Endometrium (tissue), 2 donors: ENCODE data around the gene STK38L.

Experiments
- FAIRE-seq: peaks from 2 replicates; lab custom pipeline; 2012; peaks lifted over from hg19 to GRCh38; lab: Jason Lieb, UNC
- donor health status: control.
- donor health status: control.

STK38L gene

GRCh38 chr12:27243804-27244688 lies at the start of gene STK38L:
Gene STK38L, plus strand, starts transcription at chr12:27244286. Its CDS starts 53,435 bp downstream, at chr12:27297721.
- FAIRE-seq, result peak; percentile 50

GRCh38 chr12:27194644-27195043 lies 49.4 kb upstream of the STK38L start:
- FAIRE-seq, result no peak

- no peak for FAIRE-seq
Observed at GRCh38 chr12:27198036-27198435, 46.0 kb upstream of the STK38L start.

- FAIRE-seq, result no peak
Observed at GRCh38 chr12:27199638-27200300, 44.3 kb upstream of the STK38L start.

- no peak for FAIRE-seq
Observed at GRCh38 chr12:27201169-27201568, 42.9 kb upstream of the STK38L start.

GRCh38 chr12:27206801-27207502 lies 37.1 kb upstream of the STK38L start:
- no peak for FAIRE-seq

GRCh38 chr12:27207615-27208413 lies 36.3 kb upstream of the STK38L start:
- FAIRE-seq, result no peak

- FAIRE-seq, result no peak
Observed at GRCh38 chr12:27208414-27208750, 35.7 kb upstream of the STK38L start.

GRCh38 chr12:27209257-27209910 lies 34.7 kb upstream of the STK38L start:
- no peak for FAIRE-seq

- FAIRE-seq, result no peak
Observed at GRCh38 chr12:27210187-27210586, 33.9 kb upstream of the STK38L start.

- FAIRE-seq, result no peak
Observed at GRCh38 chr12:27212861-27213260, 31.2 kb upstream of the STK38L start.

- FAIRE-seq, result no peak
Observed at GRCh38 chr12:27213304-27213703, 30.8 kb upstream of the STK38L start.

- FAIRE-seq, result no peak
Observed at GRCh38 chr12:27213830-27214787, 30.0 kb upstream of the STK38L start.

GRCh38 chr12:27217590-27217989 lies 26.5 kb upstream of the STK38L start:
- FAIRE-seq, result no peak

GRCh38 chr12:27219693-27220054 lies 24.4 kb upstream of the STK38L start:
- no peak for FAIRE-seq

GRCh38 chr12:27220055-27220987 lies 23.8 kb upstream of the STK38L start:
- FAIRE-seq, result no peak

GRCh38 chr12:27220988-27221345 lies 23.1 kb upstream of the STK38L start:
- no peak for FAIRE-seq

- no peak for FAIRE-seq
Observed at GRCh38 chr12:27221625-27222387, 22.3 kb upstream of the STK38L start.
